Renal cortex interstitium (tissue), 11 donors: ENCODE measurements around the gene ZNF410. TPM values are rescaled to one million over a fixed set of nuclear protein-coding genes. Genes with fewer than 3 reads are reported as not detected.
"Not testable (repeated sequence)": the region's sequence is repeated elsewhere in the genome, so short reads cannot be mapped to it uniquely, and the experiment has no call there.

ENCODE experiments used
- DNase-seq, 11 donors: peaks; one replicate each; pipeline ENCODE4 v3.0.0-alpha.2; 2013; ENCODE audit warnings: low read depth in 9 of 11, low spot score in 4 of 11; ENCODE audit errors: extremely low read depth in 1 of 11
- polyA plus RNA-seq, 3 donors: library from polyadenylated mRNA; unstranded; fragments of 120-200 nt; gene quantifications; one replicate each; pipeline ENCODE4 v1.2.1, GENCODE V29; 2013; ENCODE audit not compliant: insufficient read length in 3 of 3

Gene ZNF410
- polyA plus RNA-seq, 3 donors, result 54.2 to 59.8 (median 58.1) TPM

- DNase-seq, result no peak
Observed at GRCh38 chr14:73870525-73871235, 16.0 kb upstream of the ZNF410 start.

- DNase-seq, result no peak
Observed at GRCh38 chr14:73873660-73874059, 13.0 kb upstream of the ZNF410 start.

- no peak for DNase-seq
Observed at GRCh38 chr14:73877790-73878189, 8.9 kb upstream of the ZNF410 start.

GRCh38 chr14:73878436-73878835 lies 8.2 kb upstream of the ZNF410 start:
- DNase-seq, result no peak

- DNase-seq, result no peak
Observed at GRCh38 chr14:73879027-73879426, 7.6 kb upstream of the ZNF410 start.

GRCh38 chr14:73884438-73885190 lies 2.0 kb upstream of the ZNF410 start:
- DNase-seq, result no peak

GRCh38 chr14:73887318-73887616 lies 608 bp downstream of the ZNF410 start:
- DNase-seq, result peak in 3 of 11 donors; percentile 2 to 21 (median 11)

GRCh38 chr14:73887694-73888459 lies 1.2 kb downstream of the ZNF410 start:
- no peak for DNase-seq

GRCh38 chr14:73888460-73888725 lies 1.7 kb downstream of the ZNF410 start:
- no peak for DNase-seq

- DNase-seq, result no peak
Observed at GRCh38 chr14:73888971-73889370, 2.3 kb downstream of the ZNF410 start.

- no peak for DNase-seq
Observed at GRCh38 chr14:73889376-73889775, 2.7 kb downstream of the ZNF410 start.

- not testable (repeated sequence) for DNase-seq
Observed at GRCh38 chr14:73894180-73894687, 7.6 kb downstream of the ZNF410 start.

GRCh38 chr14:73895939-73896338 lies 9.3 kb downstream of the ZNF410 start:
- DNase-seq, result no peak

GRCh38 chr14:73896521-73896920 lies 9.9 kb downstream of the ZNF410 start:
- DNase-seq, result no peak

GRCh38 chr14:73903028-73903427 lies 16.4 kb downstream of the ZNF410 start:
- DNase-seq, result no peak

GRCh38 chr14:73909681-73910080 lies 23.0 kb downstream of the ZNF410 start:
- no peak for DNase-seq

GRCh38 chr14:73913256-73913655 lies 26.6 kb downstream of the ZNF410 start:
- DNase-seq, result no peak

- DNase-seq, result no peak
Observed at GRCh38 chr14:73916324-73916723, 29.7 kb downstream of the ZNF410 start.

GRCh38 chr14:73919457-73919856 lies 32.8 kb downstream of the ZNF410 start:
- not testable (repeated sequence) for DNase-seq

GRCh38 chr14:73924337-73924736 lies 37.7 kb downstream of the ZNF410 start:
- DNase-seq, result no peak
